Measurements from ENCODE around the gene VAMP5.
"Not testable (repeated sequence)": the region's sequence is repeated elsewhere in the genome, so short reads cannot be mapped to it uniquely, and the experiment has no call there.

The VAMP5 gene

GRCh38 chr2:85584857-85585780 lies 888 bp downstream of the VAMP5 start:
- DNase-seq (ENCODE audit: low spot score) = peak; percentile 89

GRCh38 chr2:85585781-85586105 lies 1.5 kb downstream of the VAMP5 start:
- DNase-seq (ENCODE audit: low spot score) = no peak

GRCh38 chr2:85588236-85588635 lies 4.0 kb downstream of the VAMP5 start:
- DNase-seq (ENCODE audit: low spot score) = no peak

- no peak for DNase-seq (ENCODE audit: low spot score)
Observed at GRCh38 chr2:85588645-85589044, 4.4 kb downstream of the VAMP5 start.

- no peak for DNase-seq (ENCODE audit: low spot score)
Observed at GRCh38 chr2:85589181-85589580, 5.0 kb downstream of the VAMP5 start.

- no peak for DNase-seq (ENCODE audit: low spot score)
Observed at GRCh38 chr2:85589982-85590791, 6.0 kb downstream of the VAMP5 start.

- DNase-seq (ENCODE audit: low spot score) = no peak
Observed at GRCh38 chr2:85590950-85591349, 6.7 kb downstream of the VAMP5 start.

GRCh38 chr2:85591563-85591962 lies 7.3 kb downstream of the VAMP5 start:
- no peak for DNase-seq (ENCODE audit: low spot score)

GRCh38 chr2:85592299-85592698 lies 8.1 kb downstream of the VAMP5 start:
- DNase-seq (ENCODE audit: low spot score) = not testable (repeated sequence)

- DNase-seq (ENCODE audit: low spot score) = no peak
Observed at GRCh38 chr2:85593023-85593422, 8.8 kb downstream of the VAMP5 start.

GRCh38 chr2:85594715-85595300 lies 10.6 kb downstream of the VAMP5 start:
- no peak for DNase-seq (ENCODE audit: low spot score)

GRCh38 chr2:85595301-85596025 lies 11.2 kb downstream of the VAMP5 start, which contains the start of gene RNF181:
Gene RNF181 (plus strand): TSS chr2:85595745. CDS start chr2:85595764, 19 bp downstream.
- peak; percentile 96 for DNase-seq (ENCODE audit: low spot score)

GRCh38 chr2:85596026-85596333 lies 11.7 kb downstream of the VAMP5 start:
- no peak for DNase-seq (ENCODE audit: low spot score)

- DNase-seq (ENCODE audit: low spot score) = no peak
Observed at GRCh38 chr2:85596486-85597143, 12.4 kb downstream of the VAMP5 start.

- no peak for DNase-seq (ENCODE audit: low spot score)
Observed at GRCh38 chr2:85597241-85597640, 13.0 kb downstream of the VAMP5 start.

- DNase-seq (ENCODE audit: low spot score) = no peak
Observed at GRCh38 chr2:85598594-85599340, 14.5 kb downstream of the VAMP5 start.

- no peak for DNase-seq (ENCODE audit: low spot score)
Observed at GRCh38 chr2:85599468-85600234, 15.4 kb downstream of the VAMP5 start.

GRCh38 chr2:85600235-85600575 lies 16.0 kb downstream of the VAMP5 start:
- no peak for DNase-seq (ENCODE audit: low spot score)

- no peak for DNase-seq (ENCODE audit: low spot score)
Observed at GRCh38 chr2:85600951-85601770, 16.9 kb downstream of the VAMP5 start.

Measured in HuH-7.5 (cell line).